Sigmoid colon (tissue), 4 donors: Measurements from ENCODE around the gene FABP1.

Source experiments
- EP300 ChIP-seq, 4 donors: sonication (generic); formaldehyde crosslinking; IDR thresholded peaks; one replicate each; pipeline ENCODE4 v1.6.1; 2017; ENCODE audit warnings: antibody characterized with exemption in 4 of 4
- POLR2A ChIP-seq, 2 donors: fragments of 450-650 bp; IDR thresholded peaks; one replicate each; pipeline ENCODE4 v1.6.1; 2016; ENCODE audit warnings: antibody characterized with exemption in 2 of 2, mild to moderate bottlenecking in 2 of 2, moderate library complexity in 2 of 2
- POLR2AphosphoS5 ChIP-seq, 4 donors: sonication (generic); formaldehyde crosslinking; IDR thresholded peaks; one replicate each; pipeline ENCODE4 v1.6.1; 2017; ENCODE audit warnings: antibody characterized with exemption in 4 of 4
- TF ChIP-seq, protein P1 (sequence below), 4 experiments: fragments of 450-650 bp in 3 of 4; fragments of 200-600 bp in 1 of 4; IDR thresholded peaks; one replicate each; pipeline ENCODE4 v1.5.1; 2016 to 2019; ENCODE audit warnings: antibody characterized with exemption in 4 of 4, mild to moderate bottlenecking in 3 of 4, moderate library complexity in 2 of 4

DNA sequence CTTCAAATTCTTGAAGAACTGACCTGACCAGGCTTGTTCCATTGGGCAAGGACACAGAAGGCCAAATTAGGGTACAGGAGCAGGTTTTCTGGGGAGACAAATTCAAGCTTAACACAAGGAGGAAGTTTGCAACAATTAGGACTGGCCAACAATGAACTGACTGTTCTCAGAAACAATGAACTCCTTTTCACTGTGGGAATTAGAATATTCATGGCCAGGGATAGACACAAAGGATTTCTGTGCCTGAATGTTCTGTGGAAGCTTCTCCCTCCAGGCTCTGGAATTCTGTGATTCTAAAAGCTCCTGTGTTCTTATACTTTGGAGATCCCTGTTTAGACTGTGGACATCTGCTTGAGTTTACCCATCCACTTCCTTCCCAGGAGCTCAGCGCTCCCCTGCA is 45.1 kb downstream of the FABP1 start:
- TF ChIP-seq, protein P1, sequence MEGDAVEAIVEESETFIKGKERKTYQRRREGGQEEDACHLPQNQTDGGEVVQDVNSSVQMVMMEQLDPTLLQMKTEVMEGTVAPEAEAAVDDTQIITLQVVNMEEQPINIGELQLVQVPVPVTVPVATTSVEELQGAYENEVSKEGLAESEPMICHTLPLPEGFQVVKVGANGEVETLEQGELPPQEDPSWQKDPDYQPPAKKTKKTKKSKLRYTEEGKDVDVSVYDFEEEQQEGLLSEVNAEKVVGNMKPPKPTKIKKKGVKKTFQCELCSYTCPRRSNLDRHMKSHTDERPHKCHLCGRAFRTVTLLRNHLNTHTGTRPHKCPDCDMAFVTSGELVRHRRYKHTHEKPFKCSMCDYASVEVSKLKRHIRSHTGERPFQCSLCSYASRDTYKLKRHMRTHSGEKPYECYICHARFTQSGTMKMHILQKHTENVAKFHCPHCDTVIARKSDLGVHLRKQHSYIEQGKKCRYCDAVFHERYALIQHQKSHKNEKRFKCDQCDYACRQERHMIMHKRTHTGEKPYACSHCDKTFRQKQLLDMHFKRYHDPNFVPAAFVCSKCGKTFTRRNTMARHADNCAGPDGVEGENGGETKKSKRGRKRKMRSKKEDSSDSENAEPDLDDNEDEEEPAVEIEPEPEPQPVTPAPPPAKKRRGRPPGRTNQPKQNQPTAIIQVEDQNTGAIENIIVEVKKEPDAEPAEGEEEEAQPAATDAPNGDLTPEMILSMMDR (IDR thresholded peaks at IDR 0.05), result no peak
- TF ChIP-seq POLR2A (IDR thresholded peaks at IDR 0.05) (no peak), POLR2AphosphoS5 (IDR thresholded peaks at IDR 0.05) (no peak), EP300 (IDR thresholded peaks at IDR 0.05) (no peak)
